NB4 (cell line): ENCODE measurements around the gene EIF2B2.

Source experiments
- CTCF ChIP-seq: IDR thresholded peaks from one replicate; pipeline ENCODE4 v1.5.1; 2012; ENCODE audit warnings: low read depth, low read length
- POLR2A ChIP-seq: IDR thresholded peaks from 2 replicates; pipeline ENCODE4 v1.6.1; 2011; ENCODE audit warnings: mild to moderate bottlenecking; ENCODE audit not compliant: insufficient read length; ENCODE audit errors: extremely low read depth

- no peak for TF ChIP-seq CTCF
- TF ChIP-seq POLR2A: peak; percentile 20
Observed at GRCh38 chr14:75050852-75051555, 48.3 kb downstream of the EIF2B2 start, which contains the start of gene MLH3.
